Measurements from ENCODE around the gene PAM. TPM values are rescaled to one million over a fixed set of nuclear protein-coding genes. Genes with fewer than 3 reads are reported as not detected.

The PAM gene
- total RNA-seq, 1 donor from 2014 or later = 200 TPM

GRCh38 chr5:102941111-102941510, 186.0 kb downstream of the PAM start:
- no peak for TF ChIP-seq CTCF (conservative IDR thresholded peaks at IDR 0.05; ENCODE audit: low read depth, low read length)
- DNase-seq (ENCODE audit: low read depth) = no peak
- H3K4me3 ChIP-seq (ENCODE audit: low read depth, low read length) = no peak overlapping the region

- no peak overlapping the region for H3K4me3 ChIP-seq (ENCODE audit: low read depth, low read length)
- no peak for DNase-seq (ENCODE audit: low read depth)
- TF ChIP-seq CTCF (conservative IDR thresholded peaks at IDR 0.05; ENCODE audit: low read depth, low read length) = no peak
Measured at GRCh38 chr5:102946414-102946813, 191.3 kb downstream of the PAM start.

- no peak overlapping the region for H3K4me3 ChIP-seq (ENCODE audit: low read depth, low read length)
- DNase-seq (ENCODE audit: low read depth) = no peak
- TF ChIP-seq CTCF (conservative IDR thresholded peaks at IDR 0.05; ENCODE audit: low read depth, low read length) = no peak
Measured at GRCh38 chr5:102946971-102947370, 191.9 kb downstream of the PAM start.

GRCh38 chr5:102955488-102955887, 200.4 kb downstream of the PAM start:
- no peak for TF ChIP-seq CTCF (conservative IDR thresholded peaks at IDR 0.05; ENCODE audit: low read depth, low read length)
- no peak for DNase-seq (ENCODE audit: low read depth)
- H3K4me3 ChIP-seq (ENCODE audit: low read depth, low read length) = no peak overlapping the region

GRCh38 chr5:102956599-102956998, 201.5 kb downstream of the PAM start:
- no peak overlapping the region for H3K4me3 ChIP-seq (ENCODE audit: low read depth, low read length)
- TF ChIP-seq CTCF (conservative IDR thresholded peaks at IDR 0.05; ENCODE audit: low read depth, low read length) = no peak
- no peak for DNase-seq (ENCODE audit: low read depth)

GRCh38 chr5:102957141-102957540, 202.0 kb downstream of the PAM start:
- TF ChIP-seq CTCF (conservative IDR thresholded peaks at IDR 0.05; ENCODE audit: low read depth, low read length) = no peak
- H3K4me3 ChIP-seq (ENCODE audit: low read depth, low read length) = no peak overlapping the region
- DNase-seq (ENCODE audit: low read depth) = no peak

GRCh38 chr5:102958481-102959011, 203.4 kb downstream of the PAM start:
- H3K4me3 ChIP-seq (ENCODE audit: low read depth, low read length) = no peak overlapping the region
- peak; percentile 10 for DNase-seq (ENCODE audit: low read depth)
- no peak for TF ChIP-seq CTCF (conservative IDR thresholded peaks at IDR 0.05; ENCODE audit: low read depth, low read length)
